ENCODE results near the gene LCTL.
"Not testable (repeated sequence)": the region's sequence is repeated elsewhere in the genome, so short reads cannot be mapped to it uniquely, and the experiment has no call there.

Gene LCTL

GRCh38 chr15:66563566-66564110, 2.2 kb downstream of the LCTL start:
- no peak for DNase-seq

DNA sequence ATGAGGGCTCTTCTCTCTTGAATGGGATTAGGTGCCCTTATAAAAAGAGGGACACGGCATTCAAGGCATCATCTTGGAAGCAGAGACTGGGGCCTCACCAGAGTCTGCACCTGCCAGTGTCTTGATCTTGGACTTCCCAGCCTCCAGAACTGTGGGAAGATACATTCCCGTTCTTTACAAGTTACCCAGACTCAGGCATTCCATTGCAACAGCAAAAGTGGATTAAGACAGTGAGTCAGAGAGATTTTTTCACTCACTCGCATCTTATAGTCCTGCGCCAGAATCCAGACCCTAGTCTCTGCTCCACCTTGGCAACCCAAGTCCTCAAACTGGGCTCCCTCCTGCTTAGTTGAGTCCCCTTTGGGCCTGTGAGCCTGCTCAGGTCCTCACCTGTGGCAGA, 2.7 kb downstream of the LCTL start:
- DNase-seq: no peak

GRCh38 chr15:66560856-66561525, 4.8 kb downstream of the LCTL start:
- DNase-seq: no peak

DNA sequence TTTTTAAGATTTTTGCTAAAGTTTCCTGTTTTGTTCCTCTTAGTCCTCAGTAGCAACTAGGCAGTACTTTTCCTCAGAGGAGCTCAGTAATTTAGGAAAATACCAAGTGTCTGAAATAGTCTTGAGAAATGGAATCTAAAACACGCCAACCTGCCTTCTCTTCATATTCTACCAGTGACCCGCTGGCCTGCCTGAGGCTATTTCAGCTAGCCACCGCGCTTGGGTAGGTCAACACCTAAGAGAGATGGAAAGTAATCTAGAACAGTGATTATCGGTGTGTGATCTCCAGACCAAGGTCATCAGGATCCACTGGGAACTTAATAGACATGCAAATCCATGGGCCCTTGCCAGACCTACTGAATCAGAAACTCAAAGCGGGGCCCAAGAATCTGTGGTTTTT, 7.5 kb downstream of the LCTL start:
- no peak for DNase-seq

DNA sequence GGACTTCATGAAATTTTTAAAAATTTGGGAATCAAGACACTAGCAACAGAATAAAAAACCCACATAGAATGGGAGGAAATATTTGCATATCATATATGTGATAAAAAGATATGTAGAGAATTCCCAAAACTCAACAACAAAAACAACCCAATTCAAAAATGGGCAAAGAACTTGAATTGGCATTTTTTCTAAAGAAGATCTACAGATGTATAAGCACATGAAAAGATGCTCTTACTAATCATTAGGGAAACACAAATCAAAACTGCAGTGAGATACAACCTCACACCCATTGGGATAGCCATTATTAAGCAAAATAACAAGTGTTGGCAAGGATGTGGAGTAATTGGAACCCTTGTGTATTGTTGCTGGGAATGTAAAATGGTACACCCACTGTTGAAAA, 10.1 kb downstream of the LCTL start:
- no peak for DNase-seq

DNA sequence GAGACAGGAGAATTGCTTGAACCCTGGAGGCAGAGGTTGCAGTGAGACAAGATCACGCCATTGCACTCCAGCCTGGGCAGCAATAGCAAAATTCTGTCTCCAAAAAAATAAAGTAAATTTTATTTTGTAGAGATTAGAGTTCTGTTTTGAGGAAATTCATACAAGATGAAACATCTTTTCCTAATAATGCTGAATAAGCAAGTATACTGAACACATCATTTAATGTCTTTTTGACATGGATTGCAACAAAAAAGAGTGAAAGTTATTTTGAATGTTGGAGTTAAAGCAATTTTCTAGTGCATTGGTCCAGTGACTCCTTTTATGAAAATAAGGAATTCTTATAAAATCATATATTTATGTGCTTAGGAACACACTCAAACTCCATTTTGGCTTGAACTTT, 20.5 kb downstream of the LCTL start:
- no peak for DNase-seq

DNA sequence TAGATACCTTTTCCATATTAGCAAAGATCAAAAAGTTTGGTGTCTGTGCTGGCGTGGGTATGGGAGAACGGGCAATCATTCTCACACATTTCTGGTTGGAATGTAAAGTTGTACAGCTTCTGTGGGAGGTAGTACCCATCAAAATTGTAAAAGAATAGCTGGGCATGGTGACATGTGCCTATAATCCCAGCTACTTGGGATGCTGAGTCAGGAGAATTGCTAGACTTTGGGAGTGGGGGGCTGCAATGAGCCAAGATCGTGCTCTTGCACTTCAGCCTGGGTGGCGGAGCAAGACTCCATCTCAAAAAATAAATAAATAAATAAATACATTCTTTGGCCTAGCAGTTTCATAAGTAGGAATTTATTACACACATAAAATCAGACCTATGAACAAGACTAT, 22.9 kb downstream of the LCTL start:
- no peak for DNase-seq

- no peak for DNase-seq
Observed at GRCh38 chr15:66535056-66535455, 30.7 kb downstream of the LCTL start.

GRCh38 chr15:66524838-66525237, 41.0 kb downstream of the LCTL start:
- DNase-seq: no peak

- DNase-seq: no peak
Observed at GRCh38 chr15:66523926-66524325, 41.9 kb downstream of the LCTL start.

GRCh38 chr15:66515901-66516322, 49.9 kb downstream of the LCTL start:
- no peak for DNase-seq

DNA sequence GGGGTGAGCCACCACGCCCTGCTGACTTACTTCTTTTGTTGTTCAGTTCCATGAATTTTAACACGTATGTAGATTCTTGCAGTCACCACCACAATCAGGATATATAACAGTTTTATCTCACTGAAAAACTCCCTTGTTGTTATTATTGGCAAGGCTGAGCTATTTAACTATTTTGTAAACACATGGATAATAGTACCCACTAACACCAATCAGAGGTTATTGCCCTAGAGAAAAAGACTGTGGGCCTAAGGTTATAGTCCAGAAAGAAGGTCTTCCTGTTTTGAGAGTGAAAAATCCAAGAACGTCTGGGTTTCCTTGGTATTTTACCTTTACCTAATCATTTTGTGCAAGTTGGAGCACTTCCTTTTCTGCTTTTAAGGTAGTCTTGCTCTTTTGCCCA, 51.2 kb downstream of the LCTL start:
- DNase-seq: no peak

GRCh38 chr15:66508293-66508883, 57.4 kb downstream of the LCTL start:
- no peak for DNase-seq

GRCh38 chr15:66505818-66506217, 60.0 kb downstream of the LCTL start:
- no peak for DNase-seq

GRCh38 chr15:66505430-66505811, 60.4 kb downstream of the LCTL start:
- no peak for DNase-seq

DNA sequence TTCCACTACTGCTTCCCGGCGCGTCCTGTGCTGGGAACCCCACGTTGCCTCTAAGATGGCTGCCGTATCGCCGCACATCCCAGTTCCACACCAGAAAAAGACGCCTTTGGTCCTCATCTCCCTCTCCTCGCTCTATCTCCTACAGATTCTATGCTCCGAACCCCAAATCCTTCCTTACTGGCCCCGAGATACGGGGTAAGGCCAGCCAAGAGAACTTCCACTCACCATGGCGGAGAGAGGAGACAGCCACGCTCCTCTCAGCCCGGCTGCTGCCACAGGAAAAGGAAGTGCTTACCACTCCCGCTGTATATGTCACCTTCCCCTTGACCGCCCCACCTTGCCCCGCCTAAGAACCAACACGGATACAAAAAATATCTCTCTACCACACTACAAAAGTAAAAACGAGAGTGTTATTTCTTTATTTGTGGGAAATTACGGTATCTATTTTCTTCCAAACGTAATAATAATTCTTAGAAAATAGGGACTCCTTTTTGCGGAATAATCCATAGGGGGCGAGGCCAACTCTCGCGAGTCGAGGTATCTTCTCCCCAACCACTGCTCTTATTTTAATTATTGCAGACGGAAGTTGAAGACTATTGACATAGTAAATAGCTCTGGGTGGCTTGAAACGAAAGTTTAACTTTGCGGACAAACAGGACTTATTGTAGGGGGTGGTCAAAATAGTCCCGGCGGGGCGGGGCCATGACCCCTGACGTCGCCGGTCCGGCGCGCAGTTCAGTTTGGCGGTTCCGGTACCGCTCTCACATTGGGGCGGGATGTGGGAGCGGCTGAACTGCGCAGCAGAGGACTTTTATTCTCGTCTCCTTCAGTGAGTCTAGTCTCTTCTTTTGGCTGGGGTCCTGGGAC, 61.0 kb downstream of the LCTL start, which contains the start of the genes RPL4 and ZWILCH:
RPL4 (minus strand) TSS at position 293 of the 867 bp plus-strand sequence; CDS start at position 228, 65 bp downstream.
ZWILCH (plus strand) TSS at position 764 of the 867 bp plus-strand sequence; CDS start at position 777, 13 bp downstream.
- DNase-seq: peak; percentile 96

DNA sequence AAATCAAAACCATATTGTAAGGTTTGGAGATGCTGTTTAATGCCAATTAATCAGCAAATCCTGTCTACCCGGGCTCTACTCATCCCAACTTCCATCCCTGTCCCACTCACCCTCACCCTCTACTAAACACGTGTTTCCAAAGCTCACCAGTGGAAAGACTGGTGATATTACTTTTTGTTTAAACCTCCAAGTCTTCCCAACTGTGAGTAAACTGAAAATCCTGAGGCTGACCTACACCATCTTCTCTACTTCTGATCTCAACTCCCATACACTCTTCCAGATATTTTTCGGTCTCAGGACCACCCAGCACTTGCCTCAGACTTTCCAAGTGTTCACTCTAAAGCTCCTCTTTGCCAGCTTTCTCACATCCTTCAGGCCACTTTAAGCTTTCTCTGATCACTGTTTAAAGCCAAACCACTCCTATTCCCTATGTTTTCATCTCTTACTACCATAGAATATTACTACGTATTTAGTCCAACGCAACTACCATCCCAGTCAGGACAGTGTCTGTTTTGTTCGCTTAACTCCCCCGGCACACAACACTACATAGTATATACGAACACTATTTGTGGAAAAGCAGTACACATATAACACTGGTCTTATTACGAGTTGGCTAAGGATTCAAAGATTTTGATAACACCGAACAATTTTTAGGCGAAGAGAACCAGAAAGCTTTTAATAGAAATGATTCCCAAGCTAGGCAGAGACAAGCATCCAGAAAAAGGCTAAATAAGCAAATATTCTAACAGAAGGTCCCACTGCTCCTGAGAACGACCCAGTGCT, 61.8 kb downstream of the LCTL start:
- DNase-seq: peak; percentile 5

- DNase-seq: not testable (repeated sequence)
Observed at GRCh38 chr15:66503041-66503648, 62.7 kb downstream of the LCTL start.

DNA sequence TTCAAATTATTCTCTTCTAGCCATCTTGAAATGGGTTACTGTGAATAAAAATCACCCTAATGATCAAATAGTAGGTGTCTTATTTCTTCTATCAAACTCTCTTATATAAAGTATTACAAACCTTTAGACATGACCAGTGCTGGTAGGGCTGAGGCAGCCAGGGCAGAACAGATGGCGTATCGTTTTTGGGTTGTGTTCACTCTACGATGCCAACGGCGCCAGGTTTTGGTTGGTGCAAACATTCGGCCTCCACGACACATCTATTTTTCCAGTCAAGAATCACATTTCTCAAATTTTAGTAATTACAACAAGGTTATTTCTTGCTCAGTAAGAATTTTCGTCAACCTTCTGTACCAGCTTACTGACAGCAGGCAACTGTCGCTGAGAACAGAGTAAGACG, 63.3 kb downstream of the LCTL start:
- DNase-seq: no peak

DNA sequence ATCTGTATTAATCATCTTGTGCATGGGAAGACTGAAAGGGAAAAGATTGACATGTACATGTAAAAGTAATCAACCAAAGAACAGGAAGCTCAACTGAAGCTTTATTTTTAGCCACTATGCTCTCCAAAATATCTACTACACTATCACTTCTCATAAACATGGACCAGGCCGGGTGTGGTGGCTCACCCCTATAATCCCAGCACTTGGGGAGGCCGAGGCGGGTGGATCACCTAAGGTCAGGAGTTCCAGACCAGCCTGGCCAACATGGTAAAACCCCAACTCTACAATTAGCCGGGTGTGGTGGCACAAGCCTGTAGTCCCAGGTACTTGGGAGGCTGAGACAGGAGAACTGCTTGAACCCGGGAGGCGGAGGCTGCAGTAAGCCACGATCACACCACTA, 65.5 kb downstream of the LCTL start:
- DNase-seq: not testable (repeated sequence)

GRCh38 chr15:66498501-66499386, 67.1 kb downstream of the LCTL start:
- peak; percentile 55 for DNase-seq
